ENCODE measurements around the gene CYRIA.

CYRIA gene

DNA sequence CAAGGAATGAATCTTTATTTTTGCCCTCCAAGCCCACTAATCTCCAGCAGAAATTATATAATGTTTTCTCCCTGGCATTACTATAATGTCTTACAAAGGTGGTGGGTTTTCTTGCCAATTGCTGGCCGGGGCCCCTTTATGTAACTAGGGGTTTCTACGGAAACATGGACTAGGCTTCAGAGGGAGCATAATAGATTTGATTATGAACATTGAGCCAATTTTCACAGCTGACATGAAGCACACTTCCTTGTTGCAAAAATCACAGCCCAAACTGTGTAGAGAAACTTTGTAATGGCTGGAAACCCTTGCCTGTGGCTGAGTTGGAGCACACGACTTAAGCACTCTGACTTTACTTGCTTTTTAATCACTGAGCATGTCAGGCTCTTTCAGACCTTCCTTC lies 3.8 kb upstream of the CYRIA start:
- Histone ChIP-seq H3K27me3 (ENCODE audit: insufficient read depth, low read length) (peaks cover 27% of the 10 kb centered on the region), H3K9ac (ENCODE audit: low read depth, low read length) (no peak overlapping the region), H3K4me3 (ENCODE audit: low read length) (no peak overlapping the region), H3K4me1 (ENCODE audit: insufficient read depth, low read length) (no peaks in the 10 kb centered on the region), H3K27ac (ENCODE audit: low read depth, low read length) (no peak overlapping the region), H3K36me3 (ENCODE audit: insufficient read depth, low read length) (no peaks in the 10 kb centered on the region), H3K9me3 (ENCODE audit: insufficient read depth, low read depth, low read length) (no peaks in the 10 kb centered on the region)
- WGBS, result 91% methylated on average over 3 of the region's 3 CpGs

DNA sequence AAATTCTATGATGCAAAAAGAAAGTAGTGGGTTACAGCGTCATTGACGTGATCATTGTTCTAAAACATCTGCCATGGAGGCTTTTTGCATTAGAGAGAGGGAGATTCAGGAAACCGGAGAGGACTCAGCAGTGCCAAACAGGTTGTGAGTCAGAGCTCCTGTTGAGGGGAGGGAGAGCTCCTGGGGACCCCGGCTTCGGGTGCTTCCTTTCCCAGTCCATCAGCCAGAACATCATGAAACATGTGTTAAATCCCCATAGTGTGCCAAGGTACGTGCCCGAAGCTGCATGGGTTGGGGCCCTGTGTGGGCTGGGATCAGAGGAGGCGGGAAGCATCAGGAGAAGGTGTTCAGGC lies 791 bp upstream of the CYRIA start:
- WGBS, result 44% methylated on average over 8 of the region's 8 CpGs
- Histone ChIP-seq H3K36me3 (ENCODE audit: insufficient read depth, low read length) (no peaks in the 10 kb centered on the region), H3K4me3 (ENCODE audit: low read length) (peak overlapping the region; percentile 57), H3K9me3 (ENCODE audit: insufficient read depth, low read depth, low read length) (no peaks in the 10 kb centered on the region), H3K27me3 (ENCODE audit: insufficient read depth, low read length) (peaks cover 33% of the 10 kb centered on the region), H3K9ac (ENCODE audit: low read depth, low read length) (no peak overlapping the region), H3K27ac (ENCODE audit: low read depth, low read length) (no peak overlapping the region), H3K4me1 (ENCODE audit: insufficient read depth, low read length) (no peaks in the 10 kb centered on the region; the same call in 1 of the 2 replicates)

DNA sequence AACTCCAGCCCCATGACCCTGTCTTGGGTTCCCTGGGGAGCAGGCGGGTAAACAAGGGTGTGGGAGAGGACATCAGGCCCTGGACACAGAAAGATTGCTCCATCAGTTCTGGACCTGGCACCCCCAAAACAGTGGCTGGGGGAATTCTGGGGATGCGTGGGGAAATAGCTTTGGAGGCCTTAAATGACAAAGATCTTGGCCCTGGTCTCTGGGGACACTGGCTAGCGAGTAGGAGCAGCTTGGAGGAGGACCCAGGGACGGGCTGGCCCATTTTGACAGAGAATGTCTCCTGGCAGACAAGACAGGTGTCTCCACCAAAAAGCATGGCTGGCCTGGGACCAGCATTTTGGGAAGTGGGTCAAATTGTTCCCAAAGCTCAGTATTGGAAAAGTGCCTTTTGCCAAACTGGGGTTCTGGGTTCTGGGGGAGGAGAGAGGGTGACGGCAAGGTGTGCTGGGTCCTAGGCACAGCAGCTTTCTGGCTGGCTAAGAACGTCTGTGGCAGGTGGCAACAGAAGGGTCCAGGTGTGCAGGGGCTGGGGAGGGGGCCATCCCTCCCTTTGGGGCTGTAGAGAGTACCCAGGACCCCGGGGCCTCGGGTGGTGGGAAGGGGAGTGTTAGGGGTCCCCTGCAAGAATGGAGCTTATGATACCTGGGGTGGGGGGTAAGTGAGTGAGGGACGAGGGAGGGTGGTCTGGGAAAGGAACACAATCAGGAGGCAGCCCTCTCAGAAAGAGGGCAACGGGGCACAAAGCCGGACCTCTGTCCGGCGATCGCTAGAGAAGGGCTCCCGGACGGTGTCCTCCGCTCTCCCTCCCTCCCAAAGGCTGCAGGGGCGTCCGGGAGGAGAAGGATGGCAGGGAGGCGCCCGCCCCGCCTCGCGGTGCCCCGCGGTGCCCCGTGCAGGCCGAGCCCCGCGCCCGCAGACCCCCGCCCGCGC lies 556 bp downstream of the CYRIA start:
- peaks cover 33% of the 10 kb centered on the region for H3K27me3 ChIP-seq (ENCODE audit: insufficient read depth, low read length)
- H3K27ac ChIP-seq (ENCODE audit: low read depth, low read length), result no peak overlapping the region
- H3K9ac ChIP-seq (ENCODE audit: low read depth, low read length), result peak overlapping the region; percentile 57; the same call in 1 of the 2 replicates
- no peaks in the 10 kb centered on the region for H3K36me3 ChIP-seq (ENCODE audit: insufficient read depth, low read length)
- 14% methylated on average over 34 of the region's 34 CpGs for WGBS
- H3K4me1 ChIP-seq (ENCODE audit: insufficient read depth, low read length), result no peaks in the 10 kb centered on the region; the same call in 1 of the 2 replicates
- H3K4me3 ChIP-seq (ENCODE audit: low read length), result peak overlapping the region; percentile 63
- H3K9me3 ChIP-seq (ENCODE audit: insufficient read depth, low read depth, low read length), result no peaks in the 10 kb centered on the region

DNA sequence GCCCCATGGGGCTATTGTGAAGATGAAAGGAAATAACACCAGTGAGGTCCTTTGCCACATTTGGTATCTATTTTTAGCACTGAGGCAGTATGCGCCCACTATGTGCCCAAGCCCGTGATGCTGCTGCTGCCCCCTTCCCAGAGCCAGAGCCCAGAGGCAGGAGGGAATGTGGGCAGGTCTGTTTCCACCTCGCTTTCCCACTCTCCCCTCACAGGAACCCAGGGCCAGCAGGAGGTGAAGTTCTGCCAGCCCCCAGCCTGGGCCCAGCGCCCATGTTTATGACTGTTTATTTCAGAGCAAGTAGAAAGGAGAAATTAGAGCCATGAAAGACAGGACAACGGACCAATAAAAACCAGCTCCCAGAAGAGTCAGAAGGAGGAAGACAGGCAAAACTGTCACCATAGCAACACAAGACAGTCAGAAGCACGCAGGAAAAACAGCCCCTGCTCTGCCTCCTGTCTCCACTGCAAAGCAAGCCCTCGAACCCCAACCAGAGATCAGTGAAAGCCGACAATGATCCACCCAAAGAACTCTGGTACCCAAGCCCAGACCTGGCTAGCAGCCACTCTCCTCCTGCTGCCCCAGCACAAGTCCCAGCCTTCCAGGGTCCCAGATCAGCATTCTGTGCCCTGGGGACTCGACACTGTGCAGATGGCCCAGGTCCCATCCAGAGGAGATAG lies 1.4 kb downstream of the CYRIA start:
- Histone ChIP-seq H3K36me3 (ENCODE audit: insufficient read depth, low read length) (no peaks in the 10 kb centered on the region), H3K9ac (ENCODE audit: low read depth, low read length) (no peak overlapping the region), H3K27ac (ENCODE audit: low read depth, low read length) (no peak overlapping the region), H3K4me1 (ENCODE audit: insufficient read depth, low read length) (no peaks in the 10 kb centered on the region; the same call in 1 of the 2 replicates), H3K27me3 (ENCODE audit: insufficient read depth, low read length) (peaks cover 33% of the 10 kb centered on the region), H3K9me3 (ENCODE audit: insufficient read depth, low read depth, low read length) (no peaks in the 10 kb centered on the region), H3K4me3 (ENCODE audit: low read length) (peak overlapping the region; percentile 63; the same call in 1 of the 2 replicates)
- 70% methylated on average over 9 of the region's 9 CpGs for WGBS

DNA sequence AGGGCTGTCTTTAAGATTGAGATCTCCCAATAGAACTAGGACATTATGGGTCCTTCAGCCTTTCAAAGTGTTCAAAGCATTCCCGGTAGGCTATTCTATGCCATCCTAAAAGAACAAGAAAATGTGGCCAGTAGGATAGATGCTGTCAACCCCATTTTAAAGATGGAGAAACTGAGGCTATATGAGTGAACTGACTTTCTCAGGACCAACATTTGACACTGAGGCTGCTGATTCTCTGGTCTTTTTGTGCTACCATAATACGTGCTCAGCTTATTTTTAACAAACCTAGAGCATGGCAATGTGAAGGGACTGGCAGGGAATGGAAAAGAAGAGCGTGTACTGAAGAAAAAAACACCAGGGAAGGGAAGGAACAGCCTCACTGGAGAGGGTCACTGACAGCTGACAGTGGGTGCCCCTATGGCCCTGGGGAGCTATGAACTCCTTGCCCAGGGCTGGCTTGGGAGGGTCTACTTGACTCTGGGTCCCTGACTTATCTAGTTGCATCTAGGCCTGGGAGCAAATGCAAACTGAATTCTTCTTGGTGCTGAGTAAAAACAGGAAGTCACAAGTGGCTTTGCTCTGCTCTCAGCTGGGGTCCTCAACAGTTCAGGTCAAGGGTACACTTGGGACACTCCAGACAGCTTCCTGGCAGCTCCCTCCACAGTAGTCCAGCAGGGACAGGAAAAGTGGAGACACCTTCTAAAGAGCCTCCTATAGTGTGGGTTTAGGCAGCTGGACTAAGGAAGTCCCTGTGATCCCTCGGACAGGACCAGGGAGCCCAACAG lies 2.3 kb downstream of the CYRIA start:
- Histone ChIP-seq H3K9ac (ENCODE audit: low read depth, low read length) (no peak overlapping the region), H3K27ac (ENCODE audit: low read depth, low read length) (no peak overlapping the region), H3K4me3 (ENCODE audit: low read length) (no peak overlapping the region), H3K9me3 (ENCODE audit: insufficient read depth, low read depth, low read length) (no peaks in the 10 kb centered on the region), H3K4me1 (ENCODE audit: insufficient read depth, low read length) (no peaks in the 10 kb centered on the region; the same call in 1 of the 2 replicates), H3K36me3 (ENCODE audit: insufficient read depth, low read length) (no peaks in the 10 kb centered on the region), H3K27me3 (ENCODE audit: insufficient read depth, low read length) (peaks cover 33% of the 10 kb centered on the region)
- 95% methylated on average over 4 of the region's 4 CpGs for WGBS

DNA sequence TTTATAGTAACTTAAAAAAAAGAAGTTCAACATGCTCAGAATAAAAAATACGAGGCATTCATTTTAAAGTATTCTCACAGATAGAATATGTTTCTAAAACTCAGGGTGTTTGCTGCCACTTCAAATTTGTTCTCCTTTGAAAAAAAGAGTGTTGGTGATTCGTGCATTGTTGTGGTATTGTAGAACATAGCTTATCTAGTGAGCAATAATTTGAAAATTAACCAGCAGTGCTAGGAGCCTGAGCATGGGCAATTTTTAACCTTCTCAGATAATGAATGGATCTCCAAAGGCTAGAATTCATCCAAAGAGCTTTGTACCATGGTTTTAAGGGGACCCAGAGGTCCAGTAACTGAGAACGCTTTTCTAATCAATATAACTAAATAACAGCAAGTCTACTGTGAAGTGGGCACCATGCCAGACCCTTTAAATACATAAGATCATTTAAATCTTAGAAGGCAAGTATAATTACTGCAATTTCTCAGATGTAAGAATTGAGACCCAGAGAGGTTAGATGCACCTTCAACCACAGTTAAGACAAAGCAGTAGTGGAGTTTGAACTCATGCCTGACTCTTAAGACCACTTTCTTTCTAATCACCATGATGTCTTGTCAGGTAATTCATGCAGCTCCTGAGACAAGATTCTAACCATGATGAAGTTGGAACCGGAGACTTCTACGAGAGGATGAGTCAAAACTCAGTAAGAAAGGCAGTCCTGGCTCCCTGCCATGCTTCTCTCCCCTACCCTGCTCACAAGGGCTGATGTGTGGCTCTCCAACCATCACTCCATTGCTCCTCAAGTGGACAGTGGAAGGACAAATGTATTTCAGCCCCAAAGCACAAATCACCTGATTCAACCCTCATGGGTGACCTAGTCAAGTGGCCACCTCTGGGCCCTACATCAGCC lies 3.4 kb downstream of the CYRIA start:
- no peaks in the 10 kb centered on the region for H3K36me3 ChIP-seq (ENCODE audit: insufficient read depth, low read length)
- no peaks in the 10 kb centered on the region; the same call in 1 of the 2 replicates for H3K4me1 ChIP-seq (ENCODE audit: insufficient read depth, low read length)

DNA sequence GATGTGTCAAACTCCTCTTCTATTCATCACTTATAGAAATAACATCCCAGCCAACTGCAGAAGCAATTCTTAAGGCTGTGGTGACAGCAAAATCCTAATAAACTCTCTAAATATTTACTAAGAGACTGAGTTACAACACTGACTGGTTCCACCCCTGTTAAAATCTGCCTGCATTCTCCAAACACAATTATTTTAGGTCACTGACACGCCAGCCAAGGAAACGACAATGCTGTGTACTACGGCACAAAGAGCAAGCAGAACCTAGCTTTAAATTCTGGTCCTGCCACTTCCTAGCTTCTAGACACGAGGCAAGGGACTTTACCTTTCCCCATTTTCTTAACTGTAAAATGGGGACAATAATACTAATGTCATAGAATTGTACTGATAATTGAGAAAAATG lies 4.1 kb downstream of the CYRIA start:
- 85% methylated on average over 4 of the region's 4 CpGs for whole genome bisulfite sequencing
- Histone ChIP-seq H3K27me3 (ENCODE audit: insufficient read depth, low read length) (peaks cover 24% of the 10 kb centered on the region), H3K4me3 (ENCODE audit: low read length) (no peak overlapping the region), H3K9me3 (ENCODE audit: insufficient read depth, low read depth, low read length) (no peaks in the 10 kb centered on the region), H3K9ac (ENCODE audit: low read depth, low read length) (no peak overlapping the region), H3K27ac (ENCODE audit: low read depth, low read length) (no peak overlapping the region), H3K36me3 (ENCODE audit: insufficient read depth, low read length) (no peaks in the 10 kb centered on the region), H3K4me1 (ENCODE audit: insufficient read depth, low read length) (no peaks in the 10 kb centered on the region; the same call in 1 of the 2 replicates)

More for the DNA sequence above, 3.4 kb downstream of the CYRIA start:
- Histone ChIP-seq H3K9me3 (ENCODE audit: insufficient read depth, low read depth, low read length) (no peaks in the 10 kb centered on the region), H3K27me3 (ENCODE audit: insufficient read depth, low read length) (peaks cover 29% of the 10 kb centered on the region), H3K4me3 (ENCODE audit: low read length) (no peak overlapping the region), H3K9ac (ENCODE audit: low read depth, low read length) (no peak overlapping the region), H3K27ac (ENCODE audit: low read depth, low read length) (no peak overlapping the region)
- 87% methylated on average over 4 of the region's 5 CpGs for WGBS

DNA sequence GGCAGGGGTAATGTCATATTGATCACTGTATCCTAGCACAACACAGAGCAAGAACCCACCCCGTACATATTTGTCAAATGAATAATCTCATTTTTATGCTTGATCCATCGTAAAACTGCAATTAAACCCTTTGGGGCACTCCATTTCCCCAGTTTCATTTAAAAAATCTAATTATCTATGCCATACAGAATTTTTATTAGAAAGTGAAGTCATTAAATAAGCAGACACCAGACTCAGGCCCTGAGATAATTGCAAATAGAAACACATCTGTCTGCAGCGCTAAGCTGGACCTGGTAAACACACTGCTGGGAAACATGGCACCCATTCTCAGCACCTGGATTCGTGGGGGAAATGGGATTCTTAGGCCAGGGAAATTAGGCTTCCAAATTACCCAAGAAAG lies 5.1 kb downstream of the CYRIA start:
- H3K4me1 ChIP-seq (ENCODE audit: insufficient read depth, low read length), result no peaks in the 10 kb centered on the region; the same call in 1 of the 2 replicates

DNA sequence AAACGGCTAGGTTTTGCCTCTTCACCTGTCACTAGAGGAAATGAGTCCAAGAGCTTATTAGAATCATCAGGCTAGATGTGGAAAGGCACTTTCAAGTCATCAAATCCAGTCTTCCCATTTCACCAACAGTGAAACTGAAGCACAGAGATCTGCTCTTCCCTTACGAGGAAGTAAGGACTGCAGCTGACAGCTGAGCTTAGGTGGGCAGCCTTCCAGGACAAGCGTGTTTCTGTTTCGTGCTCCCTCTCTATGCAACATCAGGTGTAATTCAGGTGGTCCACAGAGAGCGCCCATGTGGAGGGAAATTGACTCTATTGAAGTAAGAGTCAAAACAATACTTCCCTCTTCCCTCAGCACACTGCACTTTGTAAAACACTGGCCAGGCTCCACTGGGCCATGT lies 5.5 kb downstream of the CYRIA start:
- H3K4me3 ChIP-seq (ENCODE audit: low read length), result no peak overlapping the region
- 93% methylated on average over 4 of the region's 5 CpGs for WGBS
- H3K9me3 ChIP-seq (ENCODE audit: insufficient read depth, low read depth, low read length), result no peaks in the 10 kb centered on the region
- H3K36me3 ChIP-seq (ENCODE audit: insufficient read depth, low read length), result no peaks in the 10 kb centered on the region
- no peaks in the 10 kb centered on the region; the same call in 1 of the 2 replicates for H3K4me1 ChIP-seq (ENCODE audit: insufficient read depth, low read length)
- no peak overlapping the region for H3K27ac ChIP-seq (ENCODE audit: low read depth, low read length)
- no peak overlapping the region for H3K9ac ChIP-seq (ENCODE audit: low read depth, low read length)
- peaks cover 13% of the 10 kb centered on the region for H3K27me3 ChIP-seq (ENCODE audit: insufficient read depth, low read length)

More for the DNA sequence above, 5.1 kb downstream of the CYRIA start:
- Histone ChIP-seq H3K27me3 (ENCODE audit: insufficient read depth, low read length) (peaks cover 16% of the 10 kb centered on the region), H3K9ac (ENCODE audit: low read depth, low read length) (no peak overlapping the region), H3K27ac (ENCODE audit: low read depth, low read length) (no peak overlapping the region), H3K36me3 (ENCODE audit: insufficient read depth, low read length) (no peaks in the 10 kb centered on the region), H3K9me3 (ENCODE audit: insufficient read depth, low read depth, low read length) (no peaks in the 10 kb centered on the region), H3K4me3 (ENCODE audit: low read length) (no peak overlapping the region)
- WGBS, result 81% methylated on average over 4 of the region's 4 CpGs

DNA sequence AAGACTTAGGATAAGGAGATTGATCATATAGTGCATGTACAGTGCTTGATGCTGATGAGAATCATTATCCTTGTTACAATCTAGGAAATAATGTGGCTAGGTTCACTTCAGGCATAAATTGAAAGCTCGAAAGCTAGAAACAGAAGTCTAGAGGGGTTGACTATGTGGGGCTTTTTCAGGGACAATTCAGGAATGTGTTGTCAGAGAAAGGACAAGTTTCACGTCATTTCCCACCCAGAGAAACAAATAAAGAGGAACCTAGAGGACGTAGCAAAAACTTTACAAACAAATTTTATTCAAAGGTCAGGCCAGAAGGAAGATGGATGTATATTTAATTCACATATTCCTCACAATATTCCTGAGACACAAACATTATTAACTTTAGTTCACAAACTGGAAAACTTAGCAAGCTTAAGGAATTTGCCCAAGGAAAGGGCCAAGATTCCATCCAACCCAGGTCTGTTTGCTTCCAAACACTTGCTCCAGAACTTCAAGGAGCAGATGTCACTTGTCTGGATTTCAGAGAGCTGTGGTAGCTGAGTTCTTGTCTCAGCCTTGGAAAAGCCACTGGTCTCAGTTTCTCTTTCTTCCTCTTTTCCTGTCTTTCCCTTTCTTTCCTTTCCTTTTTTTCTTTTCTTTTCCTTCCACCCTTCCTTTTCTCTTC lies 7.4 kb downstream of the CYRIA start:
- no peaks in the 10 kb centered on the region for H3K27me3 ChIP-seq (ENCODE audit: insufficient read depth, low read length)
- no peak overlapping the region for H3K27ac ChIP-seq (ENCODE audit: low read depth, low read length)
- H3K9ac ChIP-seq (ENCODE audit: low read depth, low read length), result no peak overlapping the region
- no peaks in the 10 kb centered on the region for H3K36me3 ChIP-seq (ENCODE audit: insufficient read depth, low read length)
- H3K4me1 ChIP-seq (ENCODE audit: insufficient read depth, low read length), result peaks cover 5% of the 10 kb centered on the region; the same call in 1 of the 2 replicates
- 86% methylated on average over 1 of the region's 3 CpGs for WGBS
- H3K9me3 ChIP-seq (ENCODE audit: insufficient read depth, low read depth, low read length), result no peaks in the 10 kb centered on the region
- H3K4me3 ChIP-seq (ENCODE audit: low read length), result no peak overlapping the region
